GM18858 (cell line): ENCODE data around the gene SEL1L3.
"Not testable (repeated sequence)": the region's sequence is repeated elsewhere in the genome, so short reads cannot be mapped to it uniquely, and the experiment has no call there.

Experiments
- ATAC-seq: cut with Tn5 transposase; IDR thresholded peaks from one replicate; pipeline ENCODE4 v1.9.1; 2021; ENCODE audit not compliant: unreplicated experiment

Gene SEL1L3

DNA sequence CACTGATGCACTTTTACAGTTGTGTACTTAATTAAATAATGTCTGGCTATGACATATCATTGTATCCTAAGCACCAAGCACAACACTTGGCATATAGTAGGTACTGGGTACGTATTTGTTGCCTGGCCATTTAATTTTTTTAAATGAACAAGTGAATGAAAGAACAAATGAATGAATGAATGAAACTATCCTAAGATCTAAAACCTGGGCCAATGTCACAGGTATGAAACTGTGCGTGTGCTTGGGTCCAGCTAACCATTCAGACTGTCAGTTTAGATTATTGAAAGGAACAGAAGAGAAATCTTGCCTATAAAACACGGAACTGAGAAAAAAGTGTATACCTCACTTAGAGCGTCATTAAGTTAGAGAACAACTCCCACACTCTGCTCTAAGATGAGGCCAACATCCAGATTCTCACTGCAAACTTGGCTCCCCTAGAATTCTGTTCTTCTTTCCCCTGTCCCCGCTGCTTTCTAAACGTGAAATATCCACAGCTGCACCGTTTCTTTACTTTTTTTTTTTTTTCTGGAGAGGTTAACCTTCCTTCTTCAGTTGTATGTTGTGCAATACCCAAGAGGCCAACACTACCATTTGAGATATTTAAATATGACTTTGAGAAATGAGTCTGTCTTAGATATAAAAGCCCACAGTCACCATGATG lies 17.3 kb upstream of the SEL1L3 start:
- peak; percentile 51 for ATAC-seq

DNA sequence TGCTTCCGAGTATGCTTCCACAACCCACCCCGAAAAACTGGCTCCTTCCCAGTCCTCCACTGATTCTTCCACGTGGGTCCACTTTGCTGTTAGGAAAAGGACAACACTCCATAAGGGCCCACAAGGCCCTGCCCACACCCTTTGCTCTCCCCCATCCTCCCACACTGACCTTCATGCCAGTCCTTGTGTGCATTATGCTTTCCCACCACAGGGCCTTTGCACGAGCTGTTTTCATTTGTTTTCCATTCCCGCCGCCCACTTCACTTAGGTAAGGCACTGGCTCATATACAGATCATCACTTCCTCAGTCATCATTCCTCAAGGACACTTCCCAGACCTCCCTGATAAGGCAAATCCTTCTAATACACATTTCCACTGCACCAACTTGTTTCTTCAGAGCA lies 16.8 kb upstream of the SEL1L3 start:
- ATAC-seq = no peak

DNA sequence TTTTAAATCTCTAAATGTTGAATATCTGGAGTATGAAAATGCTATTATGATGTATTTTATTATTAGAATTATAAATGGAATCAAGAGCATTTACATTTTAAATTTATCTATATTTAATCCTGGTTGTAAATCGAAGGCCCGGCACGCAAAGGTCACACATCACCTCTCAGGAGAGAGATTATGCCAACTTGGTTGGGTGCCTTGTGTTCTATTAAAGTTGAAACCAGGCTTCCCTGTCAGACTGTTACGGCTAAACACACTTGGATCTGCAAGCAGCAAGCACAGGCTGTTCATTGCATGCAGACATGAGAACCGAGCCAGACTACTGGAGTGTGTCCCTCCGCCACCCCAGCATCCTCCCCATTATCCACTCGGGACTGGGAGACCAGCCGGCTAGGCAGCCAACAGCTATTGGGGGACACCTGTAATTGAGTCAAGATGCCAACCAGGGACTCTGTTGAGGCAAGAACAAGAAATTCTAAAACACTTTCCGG lies 16.4 kb upstream of the SEL1L3 start:
- no peak for ATAC-seq

DNA sequence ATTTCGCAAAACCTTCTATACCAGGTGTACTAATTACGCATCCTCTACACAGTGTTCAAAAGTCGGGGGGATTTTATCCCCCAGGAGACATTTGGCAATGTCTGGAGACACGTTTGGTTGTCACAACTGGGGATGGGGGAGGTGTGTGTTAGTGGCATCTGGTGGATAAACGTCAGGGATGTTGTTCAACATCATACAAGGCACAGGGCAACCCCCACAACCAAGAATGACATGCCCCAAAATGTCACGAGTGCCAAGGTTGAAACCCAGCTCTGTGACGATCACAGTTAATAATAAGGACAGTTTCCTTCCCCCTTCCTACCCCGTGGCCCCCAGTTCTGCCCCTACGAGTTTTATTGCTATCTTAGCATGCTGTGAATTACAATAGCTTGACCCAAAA lies 15.9 kb upstream of the SEL1L3 start:
- no peak for ATAC-seq

DNA sequence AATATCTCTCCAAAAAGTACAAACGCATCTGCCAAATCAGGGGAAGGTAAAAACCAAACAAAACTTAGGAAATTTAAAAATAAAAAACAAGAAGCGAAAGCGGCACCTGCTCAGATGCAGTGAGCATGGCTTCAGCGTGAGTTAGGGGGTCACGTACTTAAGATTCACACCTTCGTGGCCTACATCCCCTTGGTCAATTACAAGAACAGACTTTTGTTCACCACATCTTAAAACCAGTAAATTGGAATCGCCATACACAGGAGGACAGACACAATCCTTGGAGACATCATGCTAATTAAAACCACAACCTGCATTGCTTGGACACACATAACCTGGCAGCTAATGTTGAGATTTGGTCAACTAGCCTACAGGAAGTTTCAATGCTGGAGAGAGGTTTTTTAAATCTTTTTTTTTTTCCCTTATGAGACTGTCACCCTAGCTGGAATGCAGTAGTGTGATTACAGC lies 12.5 kb upstream of the SEL1L3 start:
- ATAC-seq = peak; percentile 49

DNA sequence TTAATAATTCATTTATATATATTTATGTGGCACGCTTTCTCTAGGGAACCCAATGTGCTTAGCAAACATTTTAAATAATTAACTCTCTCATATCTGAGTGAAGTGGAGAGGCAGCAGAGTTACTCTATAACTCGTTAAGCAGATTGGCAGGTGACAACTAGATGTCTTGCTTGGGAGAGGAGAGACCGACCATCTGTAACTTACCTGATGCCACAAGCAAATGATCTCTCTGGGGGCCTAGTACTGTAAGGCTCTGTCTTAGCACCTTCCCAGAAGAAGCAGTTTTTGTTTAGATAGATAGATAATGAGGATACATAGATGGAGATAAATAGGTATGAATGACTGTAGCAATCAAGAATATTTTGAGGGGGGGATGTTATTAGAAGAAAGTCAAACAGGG lies 11.9 kb upstream of the SEL1L3 start:
- no peak for ATAC-seq

DNA sequence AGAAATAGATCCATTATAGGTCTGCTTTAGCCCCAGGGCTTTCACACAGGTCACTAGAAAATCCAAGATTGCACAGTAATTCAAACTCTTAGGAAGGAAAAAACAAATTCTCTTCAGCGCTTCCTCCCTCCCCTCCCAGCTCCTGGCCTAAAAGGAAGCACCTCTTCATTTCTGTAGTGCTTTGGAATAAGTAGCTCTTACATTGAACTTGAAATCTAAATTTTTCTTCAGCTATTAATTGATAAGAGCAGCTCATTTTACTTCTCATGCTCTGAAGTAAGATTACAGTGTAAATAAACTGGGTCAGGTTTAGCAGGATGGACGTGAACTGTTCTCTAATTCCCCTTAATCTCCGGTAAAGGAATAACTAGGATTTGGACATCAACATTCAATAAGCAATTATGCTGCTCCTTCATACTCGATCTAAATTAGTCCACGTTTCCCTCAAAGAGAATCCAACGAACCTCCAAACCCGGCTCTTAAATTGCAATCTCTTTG lies 10.9 kb upstream of the SEL1L3 start:
- ATAC-seq = no peak

DNA sequence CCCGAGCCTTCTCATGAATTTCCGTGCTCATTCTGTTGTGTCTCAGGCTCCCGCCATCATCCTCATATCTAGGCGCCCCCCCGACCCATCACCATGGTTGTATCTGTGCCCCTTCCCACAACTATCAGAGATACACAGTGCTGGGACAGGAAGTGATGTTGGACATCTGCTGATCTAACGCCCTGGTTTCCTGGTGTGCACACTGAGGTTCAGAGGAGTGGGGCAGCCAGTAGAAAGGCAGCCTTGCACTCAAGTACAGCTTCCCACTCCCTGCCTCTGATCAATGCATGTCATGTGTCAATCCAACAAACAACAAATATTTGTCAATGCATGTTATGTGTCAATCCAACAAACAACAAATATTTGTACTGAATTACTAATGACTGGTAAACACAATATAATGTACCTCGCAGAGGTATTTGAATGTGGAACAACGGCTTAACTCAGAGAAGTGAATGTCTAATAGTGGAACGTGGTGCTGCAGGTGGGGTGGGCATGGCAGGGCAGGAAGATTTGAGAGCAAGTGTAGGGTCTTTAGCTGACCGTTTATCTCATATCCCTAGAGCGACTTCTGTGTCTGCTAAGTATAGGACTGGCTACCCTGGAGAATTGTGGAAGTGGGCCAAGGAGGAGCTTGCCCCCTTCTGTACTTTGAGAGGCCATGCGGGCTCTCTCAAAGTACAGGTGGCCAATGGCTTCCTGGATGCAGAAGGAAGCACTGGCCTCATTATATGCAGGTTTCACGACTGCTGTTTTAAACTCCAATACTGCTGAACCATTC lies 10.3 kb upstream of the SEL1L3 start:
- ATAC-seq = no peak

DNA sequence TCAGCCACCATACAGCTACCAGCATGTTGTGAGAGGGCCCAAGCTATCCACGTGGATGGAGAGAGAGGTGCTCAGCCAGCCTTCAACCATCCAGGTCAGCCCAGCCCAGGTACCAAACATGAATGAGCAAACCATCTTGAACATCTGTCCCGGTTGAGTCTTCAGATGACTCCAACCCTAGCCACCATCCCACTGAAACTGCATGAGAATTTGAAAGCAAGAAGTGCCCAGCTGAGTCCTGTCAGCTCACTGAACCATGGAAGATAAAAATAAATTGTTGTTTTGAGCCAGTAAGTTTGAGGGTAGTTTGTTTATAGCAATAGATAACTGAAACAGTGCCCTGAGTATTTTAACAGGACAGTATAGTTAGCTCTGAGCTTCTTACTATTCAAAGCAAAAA lies 7.3 kb upstream of the SEL1L3 start:
- peak; percentile 41 for ATAC-seq

DNA sequence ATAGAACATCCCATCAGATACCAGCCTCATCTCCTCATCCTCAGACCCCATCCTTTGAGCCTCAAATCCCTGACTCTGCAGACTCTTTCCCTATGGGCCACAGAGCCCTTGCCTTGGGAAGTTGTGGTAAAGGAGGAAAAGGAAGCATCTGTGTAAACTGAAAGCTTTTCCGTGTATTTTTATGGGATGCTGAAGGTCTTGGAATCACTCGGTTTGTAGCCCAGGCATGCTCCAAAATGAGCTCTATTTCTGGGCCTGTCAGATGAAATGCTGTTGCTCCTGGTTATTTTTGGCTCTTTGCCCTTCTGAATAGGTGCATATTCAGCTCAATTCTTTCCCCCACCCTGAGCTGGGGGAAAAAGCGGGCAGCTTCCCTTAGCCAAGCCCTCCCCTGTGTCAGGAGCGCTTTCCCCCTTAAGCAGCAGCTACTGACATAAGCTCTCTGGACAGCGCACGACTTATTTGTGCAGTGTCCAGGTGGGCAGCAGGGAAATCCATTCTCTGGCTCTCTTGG lies 5.0 kb upstream of the SEL1L3 start:
- ATAC-seq = no peak

DNA sequence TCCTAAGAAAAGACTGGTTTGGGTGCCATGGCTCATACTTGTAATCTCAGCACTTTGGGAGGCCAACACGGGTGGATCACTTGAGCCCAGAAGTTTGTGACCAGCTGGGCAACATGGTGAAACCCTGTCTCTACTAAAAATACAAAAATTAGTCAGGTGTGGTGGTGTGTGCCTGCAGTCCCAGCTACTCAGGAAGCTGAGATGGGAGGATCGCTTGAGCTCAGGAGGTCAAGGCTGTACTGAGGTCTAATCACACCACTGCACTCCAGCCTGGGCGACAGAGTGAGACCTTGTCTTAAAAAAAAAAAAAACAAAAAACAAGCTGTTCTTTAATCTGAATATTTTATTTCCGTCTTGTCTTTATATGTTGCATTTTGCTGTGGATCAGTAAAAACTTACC lies 3.6 kb upstream of the SEL1L3 start:
- not testable (repeated sequence) for ATAC-seq

DNA sequence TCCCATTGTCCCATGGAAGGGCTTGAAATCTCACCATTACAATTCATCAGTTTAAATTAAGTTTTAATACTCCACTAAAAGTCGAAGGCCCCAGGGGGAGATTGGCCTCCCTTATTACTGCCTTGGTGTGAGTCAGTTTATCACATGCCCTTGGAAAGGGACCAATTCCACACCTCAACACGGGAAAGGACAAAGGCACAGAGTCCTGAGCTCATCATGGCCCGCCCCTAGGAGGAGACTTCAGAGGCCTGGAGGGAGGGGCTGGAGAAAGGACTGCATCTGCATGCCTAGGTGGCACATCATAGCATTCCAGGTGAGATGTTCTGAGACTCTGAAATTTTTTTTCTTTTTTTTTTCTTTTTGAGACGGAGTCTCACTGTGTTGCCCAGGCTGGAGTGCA lies 2.8 kb upstream of the SEL1L3 start:
- ATAC-seq = no peak

DNA sequence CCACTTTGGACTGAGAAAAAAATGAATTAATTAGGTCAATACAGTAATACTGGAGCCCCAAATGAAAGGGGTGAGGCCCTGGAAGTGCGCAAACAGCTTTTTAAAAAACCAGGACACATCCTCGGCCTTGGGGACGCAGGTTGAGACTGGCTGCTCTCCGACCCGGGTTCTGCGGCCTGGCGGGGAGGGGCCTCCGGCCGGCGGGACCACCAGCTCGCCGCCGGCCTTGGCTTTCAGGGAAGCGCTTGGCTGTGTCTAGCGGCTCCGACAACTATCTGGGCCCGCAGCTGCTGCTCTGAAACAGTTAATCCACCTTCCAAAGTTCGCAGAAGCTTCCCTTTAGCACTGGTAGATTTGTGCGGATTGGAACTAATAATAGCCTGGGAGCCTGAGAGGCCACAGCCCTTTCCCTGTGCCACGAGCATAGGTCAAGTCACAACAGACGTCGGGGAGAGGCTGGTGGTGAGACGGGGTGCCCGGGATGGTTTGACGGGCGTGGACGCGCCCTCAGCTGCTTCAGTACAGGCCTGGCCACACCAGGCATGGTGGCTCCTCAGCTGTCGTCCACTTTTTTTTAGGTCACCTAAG lies 1.1 kb upstream of the SEL1L3 start:
- ATAC-seq = no peak

DNA sequence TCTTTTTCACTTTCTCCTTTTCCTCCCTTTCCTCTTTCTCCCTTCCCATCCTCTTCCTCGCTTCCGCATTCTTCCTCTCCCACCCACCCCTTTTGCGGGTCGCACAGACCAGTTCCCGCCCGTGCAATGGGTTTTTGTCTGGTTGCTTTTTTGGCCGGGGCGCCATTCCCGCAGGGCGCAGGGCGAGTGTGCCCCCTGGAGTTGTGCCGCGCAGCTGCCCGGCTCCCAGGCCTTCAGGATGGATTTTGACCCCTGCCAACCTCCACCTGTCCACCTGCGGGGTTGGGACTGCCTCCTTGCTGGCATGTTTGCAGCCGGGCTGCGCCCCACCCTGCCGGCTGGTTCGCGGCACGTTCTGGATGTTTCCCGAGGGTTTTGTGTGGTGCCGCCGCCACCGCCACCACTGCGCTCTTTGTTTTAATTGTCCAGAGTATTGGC lies 578 bp upstream of the SEL1L3 start:
- ATAC-seq = no peak

DNA sequence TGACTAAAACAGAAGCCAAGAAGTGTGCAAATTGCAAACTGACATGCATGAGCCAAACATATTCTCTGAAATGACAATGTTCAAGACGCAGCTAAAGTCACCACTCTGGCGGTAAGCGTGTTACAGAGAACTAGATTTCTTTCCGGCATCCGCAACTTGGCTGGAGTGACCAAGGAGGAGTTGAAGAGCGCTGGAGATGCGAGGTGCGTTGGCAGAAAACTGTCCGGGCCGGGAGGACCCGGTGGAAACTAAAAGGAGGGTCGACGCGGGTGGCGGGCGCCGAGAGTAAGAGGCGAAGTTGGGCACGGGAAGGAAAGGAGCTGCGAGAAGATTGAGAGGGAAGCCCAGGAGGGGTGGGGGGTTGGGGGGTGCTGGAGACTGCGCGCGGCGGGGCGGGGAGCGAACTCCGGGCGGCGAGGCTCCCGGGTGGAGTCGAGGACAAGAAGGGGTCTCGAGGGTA lies 807 bp downstream of the SEL1L3 start:
- ATAC-seq = no peak

DNA sequence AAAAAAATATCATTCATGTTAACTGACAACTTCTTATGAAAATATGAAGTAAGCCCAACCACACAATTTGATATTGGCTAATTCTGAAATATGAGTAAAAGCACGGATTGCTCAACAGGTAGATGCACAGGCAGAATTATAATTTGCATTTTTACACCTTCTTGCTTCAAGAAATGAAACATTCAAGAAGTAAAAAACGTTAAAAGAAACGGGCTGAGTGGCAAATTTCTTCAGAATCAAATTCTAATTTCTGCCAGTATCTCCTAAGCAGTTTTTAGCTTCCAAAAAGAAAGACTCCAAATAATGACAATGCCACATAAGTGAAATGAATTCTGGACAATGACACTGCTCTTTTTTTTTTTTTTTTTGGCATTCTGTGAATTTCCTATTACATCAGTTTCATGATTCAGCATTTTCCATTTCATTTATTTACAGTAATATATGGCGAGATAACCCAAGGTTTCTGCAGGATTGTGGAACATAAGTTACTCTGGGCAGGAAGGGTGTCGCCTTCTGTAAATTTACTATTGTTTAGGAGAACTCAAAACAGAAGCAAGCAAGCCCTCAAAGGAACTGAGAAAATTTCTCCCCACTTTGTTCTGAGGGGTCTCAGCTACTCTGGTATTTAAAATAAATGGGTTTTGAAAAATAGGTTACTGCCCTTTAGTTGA lies 1.4 kb downstream of the SEL1L3 start:
- ATAC-seq = no peak

DNA sequence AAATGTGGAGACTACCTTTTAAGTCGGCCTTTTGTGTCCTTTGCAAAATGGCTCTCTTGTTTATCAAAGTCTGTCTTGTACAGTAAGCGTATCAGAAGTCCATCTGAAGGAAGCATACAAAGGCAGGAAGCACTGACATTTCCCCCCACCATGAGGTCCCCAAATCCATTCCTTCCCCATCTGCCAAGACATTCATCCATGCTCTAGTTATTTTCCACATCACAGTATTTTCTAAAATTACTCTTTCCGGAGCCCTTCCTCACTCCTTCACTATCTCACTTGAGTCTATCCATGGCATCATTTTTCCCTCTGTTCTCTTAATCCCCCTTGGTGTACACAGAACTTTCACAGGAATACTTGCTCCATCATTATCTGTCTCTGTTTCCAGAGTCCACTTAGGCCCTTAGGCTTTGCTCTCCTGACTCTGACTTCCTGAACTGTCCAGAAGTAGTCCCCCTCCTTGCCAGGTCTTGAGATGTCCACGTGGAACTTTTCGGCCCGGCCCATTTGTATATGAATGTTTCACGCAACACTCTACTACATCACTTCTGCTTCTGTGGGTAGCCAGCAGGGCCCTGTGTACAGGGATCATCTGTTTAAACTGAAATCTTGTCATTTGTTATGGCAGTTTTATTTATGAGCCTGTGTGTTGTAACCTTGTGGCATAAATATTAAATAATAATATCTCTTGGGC lies 2.1 kb downstream of the SEL1L3 start:
- ATAC-seq = no peak

DNA sequence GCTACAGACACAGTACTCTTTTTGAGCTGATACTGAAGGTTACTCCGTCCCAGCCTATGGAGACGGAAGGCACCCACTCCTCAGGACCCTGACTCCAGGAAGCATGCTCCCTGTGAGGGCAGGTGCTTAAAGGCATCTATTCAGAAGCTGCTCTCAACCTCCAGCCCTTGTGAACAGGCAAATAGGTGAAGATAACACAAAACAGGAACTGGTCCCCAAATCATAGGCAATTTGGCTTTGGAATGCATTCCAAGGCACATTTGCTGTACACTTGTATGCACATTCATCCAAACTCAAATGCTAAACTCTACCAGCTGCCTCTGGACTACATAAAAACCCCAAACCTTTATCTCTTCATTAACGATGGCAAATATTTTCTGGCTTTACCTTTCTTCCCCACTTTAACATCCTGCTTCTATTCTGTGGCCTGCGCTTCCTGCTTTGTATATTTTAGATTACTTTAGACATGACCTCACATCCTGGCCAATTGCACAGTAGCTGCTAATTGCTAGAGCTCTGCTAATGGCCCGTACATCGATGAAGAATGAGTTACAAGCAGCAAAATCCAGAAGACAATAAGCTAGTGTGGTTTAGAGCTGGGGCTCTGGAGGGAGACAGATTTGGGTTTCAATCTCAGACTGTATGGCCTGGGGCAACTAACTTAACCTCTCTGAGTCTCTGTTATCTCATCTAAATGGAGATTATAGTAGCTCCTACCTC lies 3.2 kb downstream of the SEL1L3 start:
- ATAC-seq = peak; percentile 38

DNA sequence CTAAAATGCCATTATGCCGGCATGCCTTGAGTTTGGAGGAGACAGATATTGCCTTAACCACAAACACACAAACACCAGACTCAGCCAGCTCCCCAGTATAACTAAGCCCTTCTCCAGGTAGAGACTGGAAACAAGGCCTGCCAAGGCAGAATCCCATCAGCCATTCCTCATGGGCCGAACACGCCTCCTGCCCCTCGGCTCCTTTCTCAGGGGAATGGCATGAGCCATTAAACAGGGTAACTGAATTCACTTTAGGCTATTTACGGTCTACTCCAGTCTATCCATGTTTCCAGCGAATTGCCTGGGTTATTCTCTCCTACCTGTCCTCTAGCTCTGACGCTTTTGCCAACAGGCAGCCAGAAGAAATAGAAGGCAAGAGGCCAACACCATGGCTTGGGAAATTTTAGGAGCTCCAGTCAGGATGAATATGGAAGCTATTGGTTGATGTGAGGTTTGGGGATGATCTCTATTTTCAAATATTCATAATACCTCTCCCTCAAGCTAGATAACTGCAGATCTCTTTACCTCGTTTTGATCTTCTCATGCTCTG lies 4.9 kb downstream of the SEL1L3 start:
- ATAC-seq = no peak
